Neural cell (in vitro differentiated cells): ENCODE measurements around the gene CLSTN2.

Source experiments
- CTCF ChIP-seq: fragments of 450-650 bp; IDR thresholded peaks from 2 replicates; pipeline ENCODE4 v1.5.1; 2014; ENCODE audit warnings: antibody characterized with exemption, mild to moderate bottlenecking, moderate library complexity; ENCODE audit not compliant: poor library complexity, severe bottlenecking
- EP300 ChIP-seq: fragments of 450-650 bp; conservative IDR thresholded peaks from 2 replicates; pipeline ENCODE4 v1.6.1; 2014; ENCODE audit warnings: antibody characterized with exemption, mild to moderate bottlenecking, moderate library complexity; ENCODE audit not compliant: poor library complexity, severe bottlenecking
- EZH2 ChIP-seq: fragments of 200-600, 300-800 bp; shearing (Covaris generic), sonication (generic); IDR thresholded peaks from 2 replicates; pipeline ENCODE4 v1.6.1; 2014; ENCODE audit warnings: antibody characterized with exemption, low read length, borderline replicate concordance, mild to moderate bottlenecking; ENCODE audit not compliant: insufficient read depth, poor library complexity, severe bottlenecking
- MXI1 ChIP-seq: fragments of 450-650 bp; conservative IDR thresholded peaks from 2 replicates; pipeline ENCODE4 v1.6.1; 2014; ENCODE audit warnings: antibody characterized with exemption, mild to moderate bottlenecking; ENCODE audit not compliant: poor library complexity, severe bottlenecking
- POLR2AphosphoS5 ChIP-seq: IDR thresholded peaks from 2 replicates; pipeline ENCODE4 v1.6.1; 2012
- RAD21 ChIP-seq: fragments of 450-650 bp; conservative IDR thresholded peaks from 2 replicates; pipeline ENCODE4 v1.6.1; 2014; ENCODE audit warnings: antibody characterized with exemption, mild to moderate bottlenecking, moderate library complexity
- REST ChIP-seq: IDR thresholded peaks from 2 replicates; pipeline ENCODE4 v1.6.1; 2012; ENCODE audit warnings: borderline replicate concordance
- SMC3 ChIP-seq: fragments of 450-650 bp; conservative IDR thresholded peaks from 2 replicates; pipeline ENCODE4 v1.6.1; 2014; ENCODE audit warnings: antibody characterized with exemption, mild to moderate bottlenecking, moderate library complexity; ENCODE audit not compliant: poor library complexity
- TAF1 ChIP-seq: IDR thresholded peaks from 2 replicates; pipeline ENCODE4 v1.6.1; 2012; ENCODE audit warnings: low read depth

GRCh38 chr3:140284372-140284771 lies 349.4 kb downstream of the CLSTN2 start:
- TF ChIP-seq CTCF: no peak
- TF ChIP-seq RAD21: peak; percentile 9
- TF ChIP-seq EP300: no peak
- no peak for TF ChIP-seq EZH2
- TF ChIP-seq SMC3: no peak
- TF ChIP-seq POLR2AphosphoS5: peak; percentile 31
- peak; percentile 21 for TF ChIP-seq REST
- no peak for TF ChIP-seq TAF1
- TF ChIP-seq MXI1: no peak
